HCT116 (cell line): ENCODE data around the gene AGAP6. TPM values are rescaled to one million over a fixed set of nuclear protein-coding genes. Genes with fewer than 3 reads are reported as not detected.
"Not testable (repeated sequence)": the region's sequence is repeated elsewhere in the genome, so short reads cannot be mapped to it uniquely, and the experiment has no call there.

Experiments
- ATAC-seq: fragments of 200-7000 bp; cut with Tn5 transposase; 2 replicates; pipeline ENCODE4 v1.9.1; 2020; ENCODE audit warnings: mild to moderate bottlenecking, moderate library complexity
- BruUV-seq: library from RNA; stranded (reverse); fragments of 400-500 nt; replicated peaks from 2 replicates; lab custom pipeline; 2021; lab: Mats Ljungman, UMichigan
- CTCF ChIA-PET: fragments of 300-600 bp; sonication (Branson Sonifier 250); formaldehyde crosslinking; loops from one replicate; lab custom pipeline; 2021; ENCODE audit warnings: antibody characterized with exemption; lab: Charles Lee
- POLR2A ChIA-PET: fragments of 300-600, 350-600 bp; sonication (Branson Sonifier 250); formaldehyde crosslinking; loops from one replicate; lab custom pipeline; 2021; ENCODE audit warnings: antibody characterized with exemption; lab: Charles Lee
- RAD21 ChIA-PET, 2 experiments: fragments of 300-600 bp; sonication (Branson Sonifier 250); formaldehyde crosslinking; loops; one replicate each; lab custom pipeline; 2023; ENCODE audit warnings: low total read pairs in 2 of 2; ENCODE audit not compliant: uncharacterized antibody in 2 of 2, unreplicated experiment in 2 of 2, low non-redundant PET in 1 of 2; lab: Charles Lee
- DNase-seq: peaks from one replicate; pipeline ENCODE4 v3.0.0-alpha.2; 2010; ENCODE audit warnings: low read depth, low spot score
- H2AFZ ChIP-seq: fragments of 200-600 bp; shearing (Covaris generic), sonication (generic); 2 replicates; pipeline ENCODE4 v1.6.1; 2017; ENCODE audit warnings: low read depth, mixed run types, mixed read lengths, antibody characterized with exemption, low read length; ENCODE audit not compliant: poor library complexity, severe bottlenecking
- H3K27ac ChIP-seq: 2 replicates; pipeline ENCODE4 v1.5.1; 2012; ENCODE audit warnings: low read depth, low read length
- H3K27me3 ChIP-seq: fragments of 200-600 bp; sonication (generic); 2 replicates; pipeline ENCODE4 v1.6.1; 2016; ENCODE audit warnings: mixed run types, low read length, mixed read lengths; ENCODE audit not compliant: insufficient read depth
- H3K36me3 ChIP-seq, 2 experiments: fragments of 200-500 bp in 1 of 2; fragments of 200-600 bp in 1 of 2; sonication (Bioruptor generic) in 1 of 2; sonication (generic) in 1 of 2; 2 replicates each; pipeline versions ENCODE4 v1.5.1 to v1.6.1; 2014 to 2016; ENCODE audit warnings: low read length in 2 of 2, inconsistent platforms in 1 of 2, mixed read lengths in 1 of 2, mixed run types in 1 of 2; ENCODE audit not compliant: insufficient read depth in 2 of 2, control insufficient read depth in 1 of 2
- H3K4me1 ChIP-seq, 2 experiments: fragments of 200-600 bp in 1 of 2; sonication (generic) in 1 of 2; 2 replicates each; pipeline versions ENCODE4 v1.5.1 to v1.6.1; 2012 to 2017; ENCODE audit warnings: low read length in 2 of 2, inconsistent platforms in 1 of 2, mild to moderate bottlenecking in 1 of 2, mixed read lengths in 1 of 2, mixed run types in 1 of 2, moderate library complexity in 1 of 2; ENCODE audit not compliant: insufficient read depth in 2 of 2, control insufficient read depth in 1 of 2
- H3K4me2 ChIP-seq: fragments of 200-600 bp; sonication (generic); 2 replicates; pipeline ENCODE4 v1.6.1; 2017; ENCODE audit warnings: mixed run types, low read length, mixed read lengths
- H3K4me3 ChIP-seq, 2 experiments: fragments of 200-600 bp in 1 of 2; sonication (generic) in 1 of 2; replicated peaks in 1 of 2; 2 replicates each; pipeline ENCODE4 v1.5.1; 2011 to 2016; ENCODE audit warnings: low read length in 2 of 2, control low read depth in 1 of 2, low read depth in 1 of 2, mild to moderate bottlenecking in 1 of 2, mixed read lengths in 1 of 2, mixed run types in 1 of 2
- H3K79me2 ChIP-seq: fragments of 200-600 bp; sonication (generic); 2 replicates; pipeline ENCODE4 v1.6.1; 2017; ENCODE audit warnings: mild to moderate bottlenecking, mixed run types, low read length, moderate library complexity, mixed read lengths; ENCODE audit not compliant: insufficient read depth
- H3K9ac ChIP-seq: fragments of 200-600 bp; sonication (generic); 2 replicates; pipeline ENCODE4 v1.6.1; 2016; ENCODE audit warnings: low read length, mixed read lengths
- H3K9me2 ChIP-seq: fragments of 200-600 bp; sonication (generic), shearing (Covaris generic); 2 replicates; pipeline ENCODE4 v1.6.1; 2017; ENCODE audit warnings: mixed run types, mild to moderate bottlenecking, moderate library complexity; ENCODE audit not compliant: insufficient read depth
- H3K9me3 ChIP-seq, 2 experiments: fragments of 200-500 bp in 1 of 2; fragments of 200-600 bp in 1 of 2; sonication (Bioruptor generic) in 1 of 2; sonication (generic) in 1 of 2; 2 replicates each; pipeline ENCODE4 v1.6.1; 2014 to 2017; ENCODE audit warnings: low read length in 2 of 2, mixed read lengths in 2 of 2, inconsistent platforms in 1 of 2, low read depth in 1 of 2, mild to moderate bottlenecking in 1 of 2, mixed run types in 1 of 2, moderate library complexity in 1 of 2; ENCODE audit not compliant: control insufficient read depth in 1 of 2, insufficient read depth in 1 of 2
- H4K20me1 ChIP-seq: fragments of 200-600 bp; sonication (generic), shearing (Covaris generic); 2 replicates; pipeline ENCODE4 v1.6.1; 2017; ENCODE audit warnings: mixed run types, mild to moderate bottlenecking, moderate library complexity; ENCODE audit not compliant: insufficient read depth
- CBX3 ChIP-seq: IDR thresholded peaks from 2 replicates; pipeline ENCODE4 v1.6.1; 2012; ENCODE audit warnings: low read depth
- EZH2 ChIP-seq: fragments of 200-600 bp; sonication (generic); IDR thresholded peaks from 2 replicates; pipeline ENCODE4 v1.6.1; 2017; ENCODE audit warnings: antibody characterized with exemption, mixed run types
- JUND ChIP-seq: IDR thresholded peaks from 2 replicates; pipeline ENCODE4 v1.6.1; 2012
- POLR2A ChIP-seq: IDR thresholded peaks from 2 replicates; pipeline ENCODE4 v1.7.0; 2011; ENCODE audit warnings: borderline replicate concordance; ENCODE audit not compliant: insufficient read depth, insufficient read length; ENCODE audit errors: extremely low read depth
- POLR2AphosphoS5 ChIP-seq: IDR thresholded peaks from 2 replicates; pipeline ENCODE4 v1.6.1; 2011; ENCODE audit warnings: mild to moderate bottlenecking, low read depth, low read length, moderate library complexity
- REST ChIP-seq: IDR thresholded peaks from 2 replicates; pipeline ENCODE4 v1.6.1; 2012; ENCODE audit warnings: low read depth
- SIN3A ChIP-seq: IDR thresholded peaks from 2 replicates; pipeline ENCODE4 v1.6.1; 2012; ENCODE audit warnings: low read depth
- TCF7L2 ChIP-seq: IDR thresholded peaks from 2 replicates; pipeline ENCODE4 v1.7.0; 2011; ENCODE audit warnings: borderline replicate concordance, inconsistent platforms; ENCODE audit not compliant: insufficient read depth, insufficient read length; ENCODE audit errors: extremely low read depth
- YY1 ChIP-seq: IDR thresholded peaks from 2 replicates; pipeline ENCODE4 v1.6.1; 2011; ENCODE audit warnings: low read length, low read depth, moderate library complexity, mild to moderate bottlenecking; ENCODE audit not compliant: insufficient replicate concordance; ENCODE audit errors: extremely low read depth
- ZFX ChIP-seq: fragments of 450-650 bp; IDR thresholded peaks from 2 replicates; pipeline ENCODE4 v1.6.1; 2017
- ZNF274 ChIP-seq: fragments of 200-500 bp; sonication (Bioruptor generic); IDR thresholded peaks from 2 replicates; pipeline ENCODE4 v1.6.1; 2014; ENCODE audit warnings: mild to moderate bottlenecking, low read depth, low read length, inconsistent platforms
- intact Hi-C: fragments of 100-400 bp; cut with micrococcal nuclease; formaldehyde crosslinking; loops from 2 replicates; pipeline ENCODE4 v1.10.0; 2022
- total RNA-seq: library from RNA; stranded (reverse); gene quantifications from one replicate; pipeline ENCODE4 v1.2.1, GENCODE V29; 2021; ENCODE audit not compliant: unreplicated experiment

The AGAP6 gene
- total RNA-seq, 1 experiment from 2014 or later, result 13.1 TPM

- Histone ChIP-seq H3K4me1 (no peaks in the 10 kb centered on the region), H3K79me2 (no peaks in the 10 kb centered on the region), H3K27ac (no peak overlapping the region), H3K27me3 (no peaks in the 10 kb centered on the region; the same call in 1 of the 2 replicates), H3K36me3 (no peaks in the 10 kb centered on the region), H3K4me3 (no peak overlapping the region), H3K4me2 (no peak overlapping the region), H4K20me1 (no peaks in the 10 kb centered on the region), H3K9me3 (no peaks in the 10 kb centered on the region), H3K9ac (no peak overlapping the region), H2AFZ (no peak overlapping the region), H3K9me2 (no peaks in the 10 kb centered on the region)
- RAD21 ChIA-PET, result no interaction called here
- DNase-seq, result no peak
- POLR2A ChIA-PET, result no interaction called here
- intact Hi-C loops, result no loop called here
- no peak for ATAC-seq
- TF ChIP-seq TCF7L2 (no peak), CBX3 (no peak), YY1 (no peak), ZFX (no peak), ZNF274 (no peak), POLR2AphosphoS5 (no peak), EZH2 (no peak), JUND (no peak), REST (no peak), POLR2A (no peak), SIN3A (no peak)
- CTCF ChIA-PET, result no interaction called here
- BruUV-seq, result no TSS peak
These were observed 45.3 kb downstream of the AGAP6 start for GRCh38 chr10:50033481-50033880.

GRCh38 chr10:50035337-50035736, 47.1 kb downstream of the AGAP6 start:
- H3K27ac ChIP-seq, H2AFZ ChIP-seq, H3K4me1 ChIP-seq, H3K27me3 ChIP-seq, H4K20me1 ChIP-seq, H3K4me2 ChIP-seq, intact Hi-C loops, RAD21 ChIA-PET, H3K9ac ChIP-seq, BruUV-seq, H3K79me2 ChIP-seq, H3K4me3 ChIP-seq, ATAC-seq, H3K9me2 ChIP-seq, POLR2A ChIA-PET, CTCF ChIA-PET, H3K9me3 ChIP-seq, H3K36me3 ChIP-seq, DNase-seq: not testable (repeated sequence)
